AG09319 (cell line): ENCODE results near the gene BPIFB1.
A peak's percentile ranks its signal among the peaks of the same experiment; 100 is the strongest.

Source experiments
- DNase-seq: peaks from one replicate; pipeline ENCODE4 v3.0.0-alpha.2; 2010; ENCODE audit warnings: low read depth; ENCODE audit errors: extremely low read depth
- TF ChIP-seq, protein P1 (sequence below): IDR thresholded peaks from 2 replicates; pipeline ENCODE4 v1.5.1; 2011; ENCODE audit warnings: low read depth, mild to moderate bottlenecking, inconsistent platforms, low read length, moderate library complexity

Gene BPIFB1

DNA sequence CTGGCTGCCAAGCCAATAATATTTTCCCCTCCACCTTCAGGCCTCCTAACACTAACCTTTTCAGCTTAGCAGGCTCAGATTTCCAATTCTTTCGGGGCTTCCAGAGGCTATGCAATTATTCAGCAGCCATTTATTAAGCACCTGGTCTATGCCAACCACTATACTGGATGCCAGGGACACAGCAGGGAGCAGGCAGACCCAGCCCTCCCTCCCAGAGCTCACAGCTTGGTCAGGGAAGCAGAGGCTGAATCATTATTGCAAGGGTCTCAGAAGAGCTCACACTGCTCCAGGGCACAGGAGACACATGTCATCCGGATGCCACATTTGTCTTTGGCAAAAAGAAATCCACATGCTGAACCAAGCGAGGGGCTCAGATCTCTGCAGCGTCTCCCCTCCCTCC is 1.3 kb downstream of the BPIFB1 start:
- DNase-seq: no peak
- TF ChIP-seq, protein P1, sequence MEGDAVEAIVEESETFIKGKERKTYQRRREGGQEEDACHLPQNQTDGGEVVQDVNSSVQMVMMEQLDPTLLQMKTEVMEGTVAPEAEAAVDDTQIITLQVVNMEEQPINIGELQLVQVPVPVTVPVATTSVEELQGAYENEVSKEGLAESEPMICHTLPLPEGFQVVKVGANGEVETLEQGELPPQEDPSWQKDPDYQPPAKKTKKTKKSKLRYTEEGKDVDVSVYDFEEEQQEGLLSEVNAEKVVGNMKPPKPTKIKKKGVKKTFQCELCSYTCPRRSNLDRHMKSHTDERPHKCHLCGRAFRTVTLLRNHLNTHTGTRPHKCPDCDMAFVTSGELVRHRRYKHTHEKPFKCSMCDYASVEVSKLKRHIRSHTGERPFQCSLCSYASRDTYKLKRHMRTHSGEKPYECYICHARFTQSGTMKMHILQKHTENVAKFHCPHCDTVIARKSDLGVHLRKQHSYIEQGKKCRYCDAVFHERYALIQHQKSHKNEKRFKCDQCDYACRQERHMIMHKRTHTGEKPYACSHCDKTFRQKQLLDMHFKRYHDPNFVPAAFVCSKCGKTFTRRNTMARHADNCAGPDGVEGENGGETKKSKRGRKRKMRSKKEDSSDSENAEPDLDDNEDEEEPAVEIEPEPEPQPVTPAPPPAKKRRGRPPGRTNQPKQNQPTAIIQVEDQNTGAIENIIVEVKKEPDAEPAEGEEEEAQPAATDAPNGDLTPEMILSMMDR: no peak

DNA sequence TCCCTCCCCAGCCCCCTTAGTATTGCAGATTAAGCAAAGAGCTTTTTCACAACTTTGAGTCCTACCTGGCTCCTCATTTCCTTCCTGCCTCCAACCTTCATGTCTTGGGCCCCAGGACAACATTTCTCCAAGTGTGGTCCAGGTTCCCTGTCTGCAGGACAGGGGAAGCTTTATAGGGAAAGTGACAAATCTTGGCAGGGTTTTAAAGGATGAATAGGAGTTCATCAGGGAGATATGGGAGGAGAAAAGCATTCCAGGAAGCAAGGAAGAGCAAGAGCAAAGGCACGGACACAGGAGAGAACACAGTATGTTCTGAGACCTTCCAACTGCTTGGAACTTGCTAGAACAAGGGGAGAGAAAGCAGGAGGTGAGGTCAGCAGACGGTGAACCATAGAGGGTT is 1.9 kb downstream of the BPIFB1 start:
- DNase-seq: no peak
- TF ChIP-seq, protein P1: no peak

DNA sequence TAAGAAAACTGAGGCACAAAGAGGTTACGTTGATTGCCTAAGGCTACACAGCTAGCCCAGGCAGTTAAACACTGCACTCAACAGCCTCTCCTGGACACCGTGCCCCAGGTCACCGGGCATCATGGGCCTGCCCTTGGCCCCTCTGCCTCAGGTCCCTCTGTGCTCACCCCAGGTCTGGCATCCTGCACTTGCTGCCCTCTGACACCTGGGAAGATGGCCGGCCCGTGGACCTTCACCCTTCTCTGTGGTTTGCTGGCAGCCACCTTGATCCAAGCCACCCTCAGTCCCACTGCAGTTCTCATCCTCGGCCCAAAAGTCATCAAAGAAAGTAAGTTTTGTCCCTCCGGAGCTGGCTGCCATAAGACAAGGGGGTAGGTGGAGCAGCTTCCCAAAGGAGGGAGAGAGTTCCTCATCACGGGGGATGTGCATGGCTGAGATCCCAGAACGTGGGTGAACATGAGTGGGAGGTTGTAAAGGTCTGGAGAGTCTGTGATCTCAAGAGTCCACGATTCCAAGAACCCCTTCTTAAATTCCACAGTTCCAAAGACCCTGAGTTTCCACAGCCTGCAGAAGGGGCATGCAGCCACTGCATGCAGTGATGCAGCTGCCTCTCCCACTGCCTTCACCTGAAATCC is 3.0 kb downstream of the BPIFB1 start:
- TF ChIP-seq, protein P1: no peak
- no peak for DNase-seq

DNA sequence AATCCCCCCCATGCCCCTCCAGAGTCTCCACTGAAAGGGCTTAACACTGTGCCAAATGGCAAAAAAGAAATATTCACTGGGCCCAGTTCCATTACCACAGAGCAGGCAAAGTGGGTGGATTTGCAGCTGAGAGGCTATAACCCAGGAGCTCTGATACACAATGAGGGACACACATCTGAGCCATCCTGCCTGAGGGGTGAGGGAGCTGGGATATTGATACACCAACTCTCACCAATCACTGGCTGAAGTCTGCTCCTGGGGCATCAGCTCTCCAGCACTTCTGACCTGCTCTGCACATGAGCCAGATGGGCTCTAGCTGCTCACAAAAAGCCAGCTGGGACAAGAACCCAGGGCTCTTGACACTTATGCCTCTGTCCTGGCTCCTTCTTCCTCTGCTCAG is 4.9 kb downstream of the BPIFB1 start:
- DNase-seq: no peak
- TF ChIP-seq, protein P1: no peak

DNA sequence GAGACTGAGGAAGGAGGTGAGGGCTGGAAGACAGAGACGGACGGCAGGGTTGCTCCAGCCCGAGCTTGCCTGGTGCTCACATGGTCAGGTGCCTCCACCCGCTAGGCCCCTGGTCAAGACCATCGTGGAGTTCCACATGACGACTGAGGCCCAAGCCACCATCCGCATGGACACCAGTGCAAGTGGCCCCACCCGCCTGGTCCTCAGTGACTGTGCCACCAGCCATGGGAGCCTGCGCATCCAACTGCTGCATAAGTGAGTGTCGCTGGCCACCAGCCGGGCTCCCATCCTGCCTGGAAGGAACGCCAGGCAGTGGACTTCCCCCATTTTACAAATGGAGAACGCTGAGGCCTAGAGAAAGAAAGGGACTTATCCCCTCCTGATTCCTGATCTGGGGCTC is 7.8 kb downstream of the BPIFB1 start:
- TF ChIP-seq, protein P1: no peak
- no peak for DNase-seq

DNA sequence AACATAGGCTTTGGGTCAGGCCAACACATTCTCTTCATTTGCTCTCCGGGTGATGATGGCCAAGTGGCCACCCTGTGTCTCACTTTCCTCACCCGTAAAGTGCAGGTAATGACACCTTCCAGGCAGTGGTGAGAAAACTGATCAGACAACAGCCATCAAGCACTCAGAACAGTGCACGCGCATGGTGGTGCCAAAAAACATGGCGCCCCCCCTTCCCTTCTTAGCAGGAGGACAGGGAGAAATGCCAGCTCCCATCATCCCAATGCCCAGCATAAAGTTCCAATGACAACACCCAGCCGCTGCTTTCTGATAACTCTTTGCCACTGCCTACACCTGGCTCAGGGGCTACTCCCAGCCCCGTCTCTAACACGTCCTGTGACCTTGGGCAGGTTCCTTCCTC is 8.4 kb downstream of the BPIFB1 start:
- TF ChIP-seq, protein P1: no peak
- DNase-seq: no peak

DNA sequence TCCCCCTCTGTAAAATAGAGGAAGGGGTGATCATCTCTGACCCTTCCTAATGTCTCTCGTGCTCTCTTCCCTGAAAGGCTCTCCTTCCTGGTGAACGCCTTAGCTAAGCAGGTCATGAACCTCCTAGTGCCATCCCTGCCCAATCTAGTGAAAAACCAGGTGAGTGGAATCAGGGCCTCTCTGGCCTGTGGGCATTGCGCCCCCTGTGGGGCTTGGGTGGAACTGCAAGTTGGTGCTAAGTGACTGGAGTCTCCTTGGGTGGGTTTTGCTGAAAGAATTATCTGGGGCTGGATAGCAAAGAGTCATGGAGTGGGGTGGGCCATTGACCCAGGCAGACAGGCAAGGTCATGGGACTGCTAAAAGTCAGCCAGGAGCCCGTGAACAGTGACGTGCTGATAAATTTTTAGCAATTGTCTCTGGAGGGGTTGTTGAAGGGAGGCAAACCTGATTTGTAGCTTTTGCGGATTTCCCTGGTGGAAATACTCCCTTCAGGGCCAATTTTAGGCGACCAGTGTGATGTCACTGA is 8.9 kb downstream of the BPIFB1 start:
- no peak for DNase-seq
- TF ChIP-seq, protein P1: peak; percentile 92
